Heart right ventricle (tissue), 16 donors: Measurements from ENCODE around the gene PDE4D. TPM values are rescaled to one million over a fixed set of nuclear protein-coding genes. Genes with fewer than 3 reads are reported as not detected.

ENCODE experiments used
- ATAC-seq, 8 donors: fragments of 200-7000 bp; cut with Tn5 transposase; one replicate each; pipeline ENCODE4 v1.9.1; 2020; ENCODE audit warnings: mild to moderate bottlenecking in 8 of 8, moderate library complexity in 8 of 8, moderate number of reproducible peaks in 1 of 8
- DNase-seq, 2 donors: peaks; one replicate each; pipeline ENCODE4 v3.0.0-alpha.2; 2020
- H3K27ac ChIP-seq, 10 donors: fragments of 200-600 bp; sonication (generic) in 2 of 10; one replicate each; pipeline versions ENCODE4 v1.5.0 to v1.8.0; 2020 to 2022; ENCODE audit warnings: mild to moderate bottlenecking in 3 of 10
- H3K27me3 ChIP-seq, 7 donors: fragments of 200-600 bp; one replicate each; pipeline ENCODE4 v1.8.0; 2021 to 2022; ENCODE audit warnings: mild to moderate bottlenecking in 2 of 7
- H3K36me3 ChIP-seq, 9 donors: fragments of 200-600 bp; sonication (generic) in 1 of 9; one replicate each; pipeline versions ENCODE4 v1.5.0 to v1.8.0; 2020 to 2022; ENCODE audit warnings: mild to moderate bottlenecking in 2 of 9
- H3K4me1 ChIP-seq, 9 donors: fragments of 200-600 bp; sonication (generic) in 1 of 9; one replicate each; pipeline versions ENCODE4 v1.5.0 to v1.8.0; 2020 to 2022; ENCODE audit warnings: mild to moderate bottlenecking in 4 of 9
- H3K4me3 ChIP-seq, 10 donors: fragments of 200-600 bp; sonication (generic) in 2 of 10; one replicate each; pipeline versions ENCODE4 v1.5.0 to v1.8.0; 2020 to 2022; ENCODE audit warnings: mild to moderate bottlenecking in 7 of 10, moderate library complexity in 2 of 10
- H3K9me3 ChIP-seq, 11 donors: fragments of 200-600 bp in 10 of 11; sonication (generic) in 2 of 11; one replicate each; pipeline versions ENCODE4 v1.5.0 to v1.8.0; 2013 to 2022; ENCODE audit warnings: mild to moderate bottlenecking in 2 of 11, control low read depth in 1 of 11, moderate library complexity in 1 of 11
- WGBS, 2 donors: extraction: QIAGEN DNeasy Blood & Tissue Kit; methylation state at CpG; one replicate each; pipeline ENCODE4 v1.1.7; 2013; ENCODE audit warnings: inconsistent platforms in 1 of 2; 5-methylcytosine and 5-hydroxymethylcytosine counted together
- intact Hi-C, 10 donors: fragments of 100-400 bp; cut with DNase I; formaldehyde crosslinking; loops; one replicate each; pipeline versions ENCODE4 v1.11.1 to v1.14.2; 2022
- polyA plus RNA-seq, 2 donors: library from polyadenylated mRNA; stranded (reverse); fragments of 200-250 nt; gene quantifications; one replicate each; pipeline ENCODE4 v1.2.3, GENCODE V29; 2013
- total RNA-seq, 10 donors: library from RNA; stranded (reverse); fragmentation: NEBNext Ultra II Directional in 3 of 10; extraction: Animal tissue kit (Norgen Biotek cat#: 25700) in 3 of 10; gene quantifications; one replicate each; pipeline versions ENCODE4 v1.2.1 to v1.2.4, GENCODE V29; 2021 to 2023
- TF ChIP-seq, protein P1 (sequence below), 9 donors: fragments of 200-600 bp; sonication (generic) in 2 of 9; IDR thresholded peaks; one replicate each; pipeline versions ENCODE4 v1.5.0 to v1.8.0; 2021 to 2022; ENCODE audit warnings: antibody characterized with exemption in 9 of 9, mild to moderate bottlenecking in 5 of 9, moderate library complexity in 1 of 9
- donor health status: Arrhythmogenic right ventricular cardiomyopathy.
- donor health status: ischemic (EF 13 %, LVEDD 7.1; RV severe dilation, severe dysfunction).
- donor health status: healthy with polysubstance abuse.
- donor health status: DM: no; HTN: yes; CAD: no.
- donor health status: DM: no; HTN: no; CAD: no.
- donor health status: ischemic (EF 25% LVEDD 6.9; RV normal size, moderate dysfunction).
- donor health status: ischemic (EF 25% LVEDD 5.7; RV mildly dilated, moderate dysfunction).
- donor health status: healthy.
- donor health status: DM: yes; HTN: yes; CAD: no.
- donor health status: Ischemic cardiomyopathy.
- donor health status: ischemic (EF 35%, LVEDD 5.7; RV mildly dilated, moderate dysfunction).
- donor health status: nonischemic (EF 11% LVEDD 7.7; RV severe dilation, severe dysfunction).
- donor health status: DM: yes; HTN: yes; CAD: no.
- donor health status: PGD.
- donor health status: ischemic (EF 29% LVEDD 5.4; RV normal size, mild dysfunction).
- donor health status: nonischemic (EF 23%, LVEDD 6.1; RV moderate dilation, normal function).

Gene PDE4D
- total and polyA plus RNA-seq, 12 donors, result 5.8 to 83.2 (median 39.5) TPM

DNA sequence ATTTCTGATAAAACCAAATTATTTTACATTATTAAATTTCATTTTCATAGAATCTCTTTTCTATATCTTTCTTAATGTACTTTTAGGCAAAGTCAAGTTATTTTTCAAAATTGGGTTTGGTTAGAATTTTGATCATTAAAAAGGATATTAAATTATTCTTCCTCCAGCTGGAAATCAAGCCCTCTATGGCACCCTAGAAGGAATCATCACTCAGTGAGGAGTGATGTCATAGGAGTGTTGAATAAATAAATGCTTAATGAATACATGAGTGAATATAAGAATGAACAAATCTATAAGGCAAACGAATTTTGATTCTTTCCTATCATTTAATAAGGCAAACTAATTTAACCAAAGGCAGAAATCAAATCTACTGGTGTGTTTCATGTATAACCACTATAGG, 639.9 kb downstream of the PDE4D start:
- intact Hi-C loops, result no loop called here
- H3K27ac ChIP-seq, result no peak overlapping the region
- TF ChIP-seq, protein P1, sequence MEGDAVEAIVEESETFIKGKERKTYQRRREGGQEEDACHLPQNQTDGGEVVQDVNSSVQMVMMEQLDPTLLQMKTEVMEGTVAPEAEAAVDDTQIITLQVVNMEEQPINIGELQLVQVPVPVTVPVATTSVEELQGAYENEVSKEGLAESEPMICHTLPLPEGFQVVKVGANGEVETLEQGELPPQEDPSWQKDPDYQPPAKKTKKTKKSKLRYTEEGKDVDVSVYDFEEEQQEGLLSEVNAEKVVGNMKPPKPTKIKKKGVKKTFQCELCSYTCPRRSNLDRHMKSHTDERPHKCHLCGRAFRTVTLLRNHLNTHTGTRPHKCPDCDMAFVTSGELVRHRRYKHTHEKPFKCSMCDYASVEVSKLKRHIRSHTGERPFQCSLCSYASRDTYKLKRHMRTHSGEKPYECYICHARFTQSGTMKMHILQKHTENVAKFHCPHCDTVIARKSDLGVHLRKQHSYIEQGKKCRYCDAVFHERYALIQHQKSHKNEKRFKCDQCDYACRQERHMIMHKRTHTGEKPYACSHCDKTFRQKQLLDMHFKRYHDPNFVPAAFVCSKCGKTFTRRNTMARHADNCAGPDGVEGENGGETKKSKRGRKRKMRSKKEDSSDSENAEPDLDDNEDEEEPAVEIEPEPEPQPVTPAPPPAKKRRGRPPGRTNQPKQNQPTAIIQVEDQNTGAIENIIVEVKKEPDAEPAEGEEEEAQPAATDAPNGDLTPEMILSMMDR (IDR thresholded peaks at IDR 0.05), result no peak
- H3K27me3 ChIP-seq, result no peaks in the 10 kb centered on the region
- no peak overlapping the region for H3K4me3 ChIP-seq
- DNase-seq (no peak), ATAC-seq (no peak)
- 74 to 78% methylated on average over 1 of the region's 1 CpG for WGBS, 2 donors
- H3K9me3 ChIP-seq, result peaks cover 0 to 12% (median 0%) of the 10 kb centered on the region in 11 donors
- H3K4me1 ChIP-seq, result peaks cover 0 to 43% (median 8%) of the 10 kb centered on the region in 9 donors
- no peaks in the 10 kb centered on the region for H3K36me3 ChIP-seq

DNA sequence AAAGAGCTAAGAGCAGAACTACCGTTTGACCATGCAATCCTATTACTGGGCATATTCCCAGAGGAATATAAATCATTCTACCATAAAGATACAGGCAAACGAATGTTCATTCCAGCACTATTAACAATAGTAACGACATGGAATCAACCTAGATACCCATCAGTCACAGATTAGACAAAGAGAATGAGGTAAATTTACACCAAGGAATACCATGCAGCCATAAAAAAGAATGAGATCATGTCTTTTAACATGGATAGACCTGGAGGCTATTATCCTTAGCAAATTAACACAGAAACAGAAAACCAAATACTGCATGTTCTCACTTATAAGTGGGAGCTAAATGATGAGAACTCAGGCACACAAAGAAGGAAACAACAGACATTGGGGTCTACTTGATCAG, 641.9 kb downstream of the PDE4D start:
- Histone ChIP-seq H3K36me3 (no peaks in the 10 kb centered on the region), H3K27ac (no peak overlapping the region), H3K4me3 (no peak overlapping the region), H3K9me3 (peaks cover 0 to 12% (median 0%) of the 10 kb centered on the region in 11 donors), H3K27me3 (no peaks in the 10 kb centered on the region), H3K4me1 (peaks cover 0 to 32% (median 8%) of the 10 kb centered on the region in 9 donors)
- 78 to 81% methylated on average over 3 of the region's 3 CpGs for WGBS, 2 donors
- DNase-seq (no peak), ATAC-seq (no peak)
- TF ChIP-seq, protein P1 (IDR thresholded peaks at IDR 0.05), result no peak
- intact Hi-C loops, result no loop called here

DNA sequence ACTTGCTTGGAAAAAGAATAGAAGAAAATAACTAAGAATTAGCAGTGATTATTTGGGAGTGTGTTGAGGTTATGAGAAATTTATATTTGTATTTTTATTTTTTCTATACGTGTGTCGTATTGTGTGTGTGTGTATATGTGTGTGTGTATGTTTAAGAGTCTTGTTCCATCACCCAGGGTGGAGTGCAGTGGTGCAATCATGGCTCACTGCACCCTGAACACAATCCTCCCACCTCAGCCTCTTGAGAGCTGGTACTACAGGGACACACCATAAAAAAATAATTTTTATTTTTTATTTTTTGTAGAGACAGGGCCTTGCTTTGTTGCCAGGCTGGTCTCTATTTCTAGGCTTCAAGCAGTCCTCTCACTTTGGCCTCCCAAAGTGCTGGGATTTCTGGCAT, 643.8 kb downstream of the PDE4D start:
- H3K27ac ChIP-seq, result no peak overlapping the region
- 92 to 95% methylated on average over 2 of the region's 2 CpGs for WGBS, 2 donors
- no peaks in the 10 kb centered on the region for H3K36me3 ChIP-seq
- intact Hi-C loops, result no loop called here
- peaks cover 0 to 12% (median 0%) of the 10 kb centered on the region in 11 donors for H3K9me3 ChIP-seq
- no peaks in the 10 kb centered on the region for H3K27me3 ChIP-seq
- TF ChIP-seq, protein P1 (IDR thresholded peaks at IDR 0.05), result no peak
- ATAC-seq (no peak), DNase-seq (no peak)
- no peak overlapping the region for H3K4me3 ChIP-seq
- peaks cover 4 to 40% (median 11%) of the 10 kb centered on the region in 9 donors for H3K4me1 ChIP-seq

DNA sequence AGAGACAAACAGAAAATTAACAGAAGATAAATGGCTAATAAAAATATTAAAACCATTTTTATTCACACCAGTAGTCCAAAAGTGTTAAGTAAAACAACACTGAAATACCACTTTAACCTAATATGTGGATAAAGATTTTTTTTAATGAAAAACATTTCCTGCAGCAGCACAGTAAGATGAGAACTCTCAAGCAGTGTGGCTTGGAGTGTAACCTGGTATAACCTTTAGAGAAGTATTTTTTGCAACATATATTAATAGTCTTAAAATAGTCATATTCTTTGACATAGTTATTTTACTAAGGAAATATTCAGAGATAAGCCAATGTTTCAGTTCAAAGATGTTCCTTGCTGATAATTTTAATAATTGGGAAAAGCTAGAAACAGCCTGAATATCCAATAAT, 644.4 kb downstream of the PDE4D start:
- Histone ChIP-seq H3K27ac (no peak overlapping the region), H3K4me1 (peaks cover 4 to 41% (median 12%) of the 10 kb centered on the region in 9 donors), H3K4me3 (no peak overlapping the region), H3K36me3 (no peaks in the 10 kb centered on the region), H3K9me3 (peaks cover 0 to 12% (median 0%) of the 10 kb centered on the region in 11 donors), H3K27me3 (no peaks in the 10 kb centered on the region)
- ATAC-seq (no peak), DNase-seq (no peak)
- intact Hi-C loops, result no loop called here
- TF ChIP-seq, protein P1 (IDR thresholded peaks at IDR 0.05), result no peak
